Measurements from ENCODE around the gene ADARB2.
A peak's percentile ranks its signal among the peaks of the same experiment; 100 is the strongest.
"Not testable (repeated sequence)": the region's sequence is repeated elsewhere in the genome, so short reads cannot be mapped to it uniquely, and the experiment has no call there.

The ADARB2 gene

GRCh38 chr10:1400101-1401070, 336.9 kb downstream of the ADARB2 start:
- Mint-ChIP-seq H3K27ac (peak overlapping the region; percentile 61), H3K9me3 (no peaks in the 10 kb centered on the region), H3K36me3 (no peaks in the 10 kb centered on the region), H3K4me3 (no peak overlapping the region), H3K4me1 (no peaks in the 10 kb centered on the region)
- ATAC-seq (no peak), DNase-seq (ENCODE audit: low spot score in 2 of 2) (no peak)

GRCh38 chr10:1399431-1400100, 337.8 kb downstream of the ADARB2 start:
- ATAC-seq: no peak
- no peaks in the 10 kb centered on the region for H3K4me1 Mint-ChIP-seq

DNA sequence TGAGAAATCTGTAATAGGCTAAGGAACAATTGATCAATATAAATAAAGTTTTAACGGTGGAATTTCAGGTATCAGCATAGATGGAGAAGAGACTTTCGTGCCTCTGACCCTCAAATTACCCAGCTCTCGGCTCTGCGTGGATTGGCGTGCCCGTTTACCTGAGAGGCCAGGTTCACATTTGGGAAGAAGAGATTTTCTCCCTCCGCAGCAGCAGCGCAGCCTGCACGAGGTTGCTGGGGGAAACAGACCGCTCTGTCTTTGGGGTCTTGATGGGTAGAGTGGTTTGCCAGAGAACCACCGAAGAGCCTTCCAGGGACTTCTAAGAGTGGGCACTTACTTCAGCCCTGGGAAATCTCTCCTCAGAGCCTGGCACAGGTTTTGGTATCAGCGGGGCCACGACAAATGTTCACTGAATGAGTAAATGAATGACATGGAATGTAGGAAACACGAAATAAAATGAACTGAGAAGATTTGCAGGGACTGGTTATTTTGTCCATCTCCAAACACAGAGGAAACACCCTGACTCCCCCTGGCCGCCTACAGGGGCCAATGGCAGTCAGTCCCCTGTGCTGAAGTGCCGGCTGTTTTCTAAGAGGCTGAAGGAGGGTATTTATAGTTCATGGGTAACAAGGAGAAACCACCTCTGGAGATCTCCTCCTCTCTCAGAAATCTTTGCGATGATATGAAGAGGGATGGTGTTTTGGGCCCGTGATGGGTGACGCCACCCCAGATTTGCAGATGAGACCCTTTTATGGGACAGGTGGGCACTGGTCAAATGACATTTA, 338.5 kb downstream of the ADARB2 start:
- DNase-seq (ENCODE audit: low spot score in 2 of 2): no peak
- H3K4me3 Mint-ChIP-seq: no peak overlapping the region
- no peak for ATAC-seq
- no peaks in the 10 kb centered on the region for H3K36me3 Mint-ChIP-seq
- no peaks in the 10 kb centered on the region for H3K9me3 Mint-ChIP-seq
- H3K4me1 Mint-ChIP-seq: no peaks in the 10 kb centered on the region
- no peak overlapping the region for H3K27ac Mint-ChIP-seq

More at GRCh38 chr10:1399431-1400100, 337.8 kb downstream of the ADARB2 start:
- no peak for DNase-seq (ENCODE audit: low spot score in 2 of 2)
- no peaks in the 10 kb centered on the region for H3K36me3 Mint-ChIP-seq
- no peaks in the 10 kb centered on the region for H3K9me3 Mint-ChIP-seq
- no peak overlapping the region for H3K4me3 Mint-ChIP-seq
- H3K27ac Mint-ChIP-seq: no peak overlapping the region

DNA sequence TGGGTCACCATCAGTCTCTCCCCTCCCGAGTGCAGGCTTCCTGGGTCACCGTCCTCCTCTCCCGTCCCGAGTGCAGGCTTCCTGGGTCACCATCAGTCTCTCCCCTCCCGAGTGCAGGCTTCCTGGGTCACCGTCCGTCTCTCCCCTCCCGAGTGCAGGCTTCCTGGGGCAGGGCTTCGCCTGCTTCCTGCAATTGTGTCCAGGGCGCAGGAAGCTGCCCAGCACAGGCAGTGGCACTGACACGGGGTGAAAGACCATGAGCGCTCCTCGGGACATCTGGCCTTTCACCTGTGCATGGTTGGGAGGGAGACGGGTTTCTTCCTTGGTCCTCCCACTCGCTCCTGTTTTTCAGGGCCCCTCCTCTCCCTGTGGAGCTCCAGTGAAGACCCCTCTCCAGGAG, 339.2 kb downstream of the ADARB2 start:
- not testable (repeated sequence) for H3K4me3 Mint-ChIP-seq; DNase-seq (ENCODE audit: low spot score in 2 of 2); H3K4me1 Mint-ChIP-seq; H3K36me3 Mint-ChIP-seq; ATAC-seq; H3K9me3 Mint-ChIP-seq; H3K27ac Mint-ChIP-seq

- H3K4me1 Mint-ChIP-seq: no peaks in the 10 kb centered on the region
- H3K4me3 Mint-ChIP-seq: no peak overlapping the region
- H3K36me3 Mint-ChIP-seq: no peaks in the 10 kb centered on the region
- H3K9me3 Mint-ChIP-seq: no peaks in the 10 kb centered on the region
- no peak for ATAC-seq
- no peak overlapping the region for H3K27ac Mint-ChIP-seq
- no peak for DNase-seq (ENCODE audit: low spot score in 2 of 2)
These were observed 341.1 kb downstream of the ADARB2 start for GRCh38 chr10:1396297-1396635.

DNA sequence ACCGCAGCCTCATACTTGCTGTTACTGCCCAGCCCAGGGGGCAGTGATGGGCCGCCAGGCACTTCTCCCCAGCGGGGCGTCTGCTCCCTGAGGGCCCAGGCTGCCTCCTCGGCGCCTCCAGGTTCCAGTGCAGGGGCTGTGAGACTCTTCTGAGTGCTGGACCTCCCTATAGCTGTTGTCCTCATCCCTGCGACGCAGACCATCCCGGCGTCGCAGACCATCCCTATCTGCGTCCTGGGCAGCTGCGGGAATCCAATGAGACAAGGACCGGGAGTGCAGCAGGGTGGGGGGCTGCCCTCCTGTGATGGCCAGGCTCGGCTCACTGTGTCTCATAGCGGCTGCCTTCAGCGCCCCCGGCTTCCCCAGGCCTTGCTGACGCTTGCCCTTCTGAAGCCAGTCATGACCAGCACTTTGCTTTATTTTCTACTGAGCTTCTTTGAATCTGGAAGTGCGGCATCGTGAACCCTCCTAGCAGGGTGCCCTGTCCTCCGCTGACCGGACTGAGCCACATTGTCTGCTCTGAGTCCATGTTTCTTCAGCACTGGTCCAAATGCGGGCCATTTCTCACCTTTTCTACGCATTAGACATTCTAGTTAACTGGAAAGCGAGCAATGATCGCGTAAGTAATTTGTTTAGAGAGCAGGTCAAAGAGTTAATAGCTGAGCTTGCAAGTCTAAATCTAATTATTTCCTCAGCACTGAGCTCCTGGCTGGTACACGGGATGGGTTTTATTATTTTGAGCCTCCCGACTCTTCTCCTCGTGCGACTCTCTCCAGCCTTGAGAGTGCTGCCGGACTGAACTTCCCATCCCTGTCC, 341.6 kb downstream of the ADARB2 start:
- DNase-seq (ENCODE audit: low spot score in 2 of 2) (no peak), ATAC-seq (peak; percentile 33)
- Mint-ChIP-seq H3K9me3 (no peaks in the 10 kb centered on the region), H3K4me1 (no peaks in the 10 kb centered on the region), H3K27ac (no peak overlapping the region), H3K4me3 (no peak overlapping the region), H3K36me3 (no peaks in the 10 kb centered on the region)

DNA sequence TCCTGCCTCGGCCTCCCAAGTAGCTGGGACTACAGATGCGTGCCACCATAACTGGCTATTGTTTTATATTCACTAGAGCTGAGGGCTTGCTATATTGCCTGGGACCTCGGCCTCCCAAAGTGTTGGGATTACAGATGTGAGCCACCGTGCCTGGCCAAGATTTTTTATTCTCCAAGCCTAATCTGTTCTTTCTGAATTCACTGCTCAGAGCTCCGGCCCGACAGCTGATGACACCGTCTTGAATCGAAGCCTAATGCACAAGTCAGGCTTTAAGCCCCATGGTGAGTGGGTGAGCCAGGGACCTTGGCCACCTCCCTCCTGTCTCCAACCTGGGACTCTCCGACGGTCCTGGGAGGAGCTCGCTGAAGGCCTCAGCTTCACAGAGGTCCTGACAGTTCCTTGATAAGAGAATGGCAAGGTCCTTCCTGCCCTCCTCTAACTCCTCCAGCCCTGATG, 342.3 kb downstream of the ADARB2 start:
- no peak overlapping the region for H3K27ac Mint-ChIP-seq
- H3K36me3 Mint-ChIP-seq: no peaks in the 10 kb centered on the region
- H3K4me1 Mint-ChIP-seq: no peaks in the 10 kb centered on the region
- ATAC-seq: no peak
- H3K4me3 Mint-ChIP-seq: no peak overlapping the region
- no peaks in the 10 kb centered on the region for H3K9me3 Mint-ChIP-seq
- no peak for DNase-seq (ENCODE audit: low spot score in 2 of 2)

GRCh38 chr10:1394155-1394912, 343.0 kb downstream of the ADARB2 start:
- H3K4me3 Mint-ChIP-seq: no peak overlapping the region
- no peaks in the 10 kb centered on the region for H3K4me1 Mint-ChIP-seq
- no peak overlapping the region for H3K27ac Mint-ChIP-seq
- DNase-seq (ENCODE audit: low spot score in 2 of 2) (no peak), ATAC-seq (peak; percentile 27)
- no peaks in the 10 kb centered on the region for H3K9me3 Mint-ChIP-seq
- no peaks in the 10 kb centered on the region for H3K36me3 Mint-ChIP-seq

GRCh38 chr10:1393481-1393880, 343.8 kb downstream of the ADARB2 start:
- Mint-ChIP-seq H3K4me3 (no peak overlapping the region), H3K36me3 (no peaks in the 10 kb centered on the region), H3K27ac (no peak overlapping the region), H3K4me1 (no peaks in the 10 kb centered on the region), H3K9me3 (no peaks in the 10 kb centered on the region)
- DNase-seq (ENCODE audit: low spot score in 2 of 2) (no peak), ATAC-seq (peak; percentile 21)

DNA sequence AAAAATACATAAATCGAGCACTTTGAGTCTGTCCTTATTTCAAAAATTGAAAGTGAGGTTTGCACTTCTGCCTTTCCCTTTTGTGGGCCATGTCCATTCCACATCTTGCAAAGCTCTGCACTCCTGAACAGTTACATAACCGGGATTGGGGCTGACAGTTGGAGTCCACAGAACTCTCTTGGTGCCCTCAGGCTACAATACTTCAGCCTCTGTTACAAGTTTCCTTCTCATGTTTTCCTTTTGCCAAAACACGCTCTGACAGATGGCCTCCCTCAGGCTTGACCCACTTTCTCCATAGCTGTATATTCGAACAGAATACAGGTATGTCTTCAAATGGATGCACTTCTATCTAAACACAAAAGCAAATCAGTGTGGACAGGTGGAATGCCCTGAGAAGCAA, 345.2 kb downstream of the ADARB2 start:
- Mint-ChIP-seq H3K36me3 (no peaks in the 10 kb centered on the region), H3K4me3 (no peak overlapping the region), H3K4me1 (no peaks in the 10 kb centered on the region), H3K9me3 (no peaks in the 10 kb centered on the region), H3K27ac (no peak overlapping the region)
- DNase-seq (ENCODE audit: low spot score in 2 of 2): no peak
- no peak for ATAC-seq

GRCh38 chr10:1390200-1390599, 347.1 kb downstream of the ADARB2 start:
- Mint-ChIP-seq H3K4me3 (no peak overlapping the region), H3K9me3 (no peaks in the 10 kb centered on the region), H3K27ac (no peak overlapping the region), H3K36me3 (no peaks in the 10 kb centered on the region), H3K4me1 (no peaks in the 10 kb centered on the region)
- ATAC-seq (no peak), DNase-seq (ENCODE audit: low spot score in 2 of 2) (no peak)

DNA sequence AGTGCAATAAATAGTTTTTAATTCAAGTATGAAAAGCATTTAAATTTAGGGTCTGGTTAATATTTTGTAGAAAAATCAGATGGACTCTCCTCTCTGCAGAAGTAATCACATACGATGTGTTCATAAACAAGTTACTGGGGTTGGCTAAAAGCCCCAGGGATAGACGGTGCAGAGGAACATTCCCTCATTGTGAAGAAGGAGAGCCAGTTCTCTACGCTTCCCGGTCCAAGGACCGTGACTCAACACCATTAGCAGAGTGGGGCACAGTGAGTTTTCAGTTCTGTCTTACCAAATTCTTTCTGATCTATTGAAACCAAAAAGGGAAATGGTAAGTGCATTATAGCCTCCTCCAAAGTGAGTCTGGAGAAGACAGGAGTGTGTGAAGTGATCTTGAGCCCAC, 353.3 kb downstream of the ADARB2 start:
- no peak for ATAC-seq
- H3K9me3 Mint-ChIP-seq: no peaks in the 10 kb centered on the region
- no peak overlapping the region for H3K27ac Mint-ChIP-seq
- H3K36me3 Mint-ChIP-seq: no peaks in the 10 kb centered on the region
- H3K4me3 Mint-ChIP-seq: no peak overlapping the region
- DNase-seq (ENCODE audit: low spot score in 2 of 2): no peak
- no peaks in the 10 kb centered on the region for H3K4me1 Mint-ChIP-seq

GRCh38 chr10:1382711-1383110, 354.6 kb downstream of the ADARB2 start:
- H3K27ac Mint-ChIP-seq: no peak overlapping the region
- H3K36me3 Mint-ChIP-seq: no peaks in the 10 kb centered on the region
- no peaks in the 10 kb centered on the region for H3K9me3 Mint-ChIP-seq
- DNase-seq (ENCODE audit: low spot score in 2 of 2) (no peak), ATAC-seq (no peak)
- no peak overlapping the region for H3K4me3 Mint-ChIP-seq
- H3K4me1 Mint-ChIP-seq: no peaks in the 10 kb centered on the region

DNA sequence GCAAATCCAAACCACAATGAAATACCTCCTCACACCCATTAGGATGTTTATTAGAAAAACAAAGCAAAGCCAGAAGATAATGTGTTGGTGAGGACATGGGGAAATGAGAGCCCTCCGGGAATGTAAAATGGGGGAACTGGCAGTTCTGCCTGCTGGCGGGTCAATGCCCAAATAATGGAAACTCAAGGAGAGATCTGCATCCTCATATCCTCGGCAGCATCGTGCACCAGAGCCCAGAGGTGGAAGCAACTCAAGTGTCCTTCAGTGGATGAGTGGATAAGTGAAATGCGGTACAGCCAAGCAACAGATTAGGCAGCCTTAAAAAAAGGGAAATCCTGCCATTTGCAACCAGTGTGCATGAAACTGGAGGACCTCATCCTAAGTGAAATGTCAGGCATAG, 356.0 kb downstream of the ADARB2 start:
- no peak overlapping the region for H3K27ac Mint-ChIP-seq
- no peaks in the 10 kb centered on the region for H3K9me3 Mint-ChIP-seq
- ATAC-seq (no peak), DNase-seq (ENCODE audit: low spot score in 2 of 2) (no peak)
- H3K36me3 Mint-ChIP-seq: no peaks in the 10 kb centered on the region
- H3K4me3 Mint-ChIP-seq: no peak overlapping the region
- no peaks in the 10 kb centered on the region for H3K4me1 Mint-ChIP-seq
